Epithelial cell of proximal tubule (primary cell): ENCODE results near the gene MYBBP1A. TPM values are rescaled to one million over a fixed set of nuclear protein-coding genes. Genes with fewer than 3 reads are reported as not detected.

Source experiments
- DNase-seq: peaks from one replicate; pipeline ENCODE4 v3.0.0-alpha.2; 2011; ENCODE audit warnings: low read depth
- H3K4me3 ChIP-seq: 2 replicates; pipeline ENCODE4 v1.5.1; 2011; ENCODE audit warnings: low read depth, mild to moderate bottlenecking, low read length
- total RNA-seq: library from RNA; depleted of rRNA; stranded (reverse); fragments of >200 nt; gene quantifications from 2 replicates; pipeline ENCODE4 v1.2.3, GENCODE V29; 2015
- TF ChIP-seq, protein P1 (sequence below): conservative IDR thresholded peaks from 2 replicates; pipeline ENCODE4 v1.5.1; 2012; ENCODE audit warnings: low read depth, mild to moderate bottlenecking, low read length

Gene MYBBP1A
- total RNA-seq, 1 donor from 2014 or later, result 70.9 TPM

DNA sequence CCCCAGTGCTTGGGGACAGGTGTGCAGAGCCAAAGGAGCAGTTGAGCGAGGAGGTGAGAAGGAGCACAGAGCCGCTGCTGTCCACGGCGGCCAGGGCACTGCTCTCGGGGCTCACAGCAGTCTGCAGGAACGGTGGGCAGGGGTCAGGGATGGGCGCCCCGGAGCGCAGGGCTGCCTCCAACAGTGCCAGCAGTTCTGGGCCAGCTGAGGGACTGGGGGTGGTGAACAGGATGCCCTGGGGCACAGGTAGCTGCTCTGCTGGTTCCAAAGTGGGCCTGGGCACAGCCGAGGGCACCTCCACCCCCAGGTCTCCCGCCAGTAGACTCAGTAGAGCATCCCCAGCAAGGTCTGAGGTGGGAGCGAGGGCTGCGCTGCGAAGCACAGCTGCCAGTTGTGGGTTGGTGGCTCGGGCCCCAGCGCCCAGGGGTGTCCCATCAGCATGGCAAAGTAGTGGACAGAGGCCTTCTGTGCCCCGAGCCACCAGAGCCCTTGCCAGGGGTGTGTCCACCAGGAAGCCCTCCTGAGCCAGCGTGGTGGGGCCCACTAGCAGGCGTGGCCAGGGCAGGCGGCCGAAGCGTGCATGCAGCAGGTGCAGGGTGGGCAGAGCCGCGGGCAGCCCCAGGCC is 3.3 kb upstream of the MYBBP1A start:
- TF ChIP-seq, protein P1, sequence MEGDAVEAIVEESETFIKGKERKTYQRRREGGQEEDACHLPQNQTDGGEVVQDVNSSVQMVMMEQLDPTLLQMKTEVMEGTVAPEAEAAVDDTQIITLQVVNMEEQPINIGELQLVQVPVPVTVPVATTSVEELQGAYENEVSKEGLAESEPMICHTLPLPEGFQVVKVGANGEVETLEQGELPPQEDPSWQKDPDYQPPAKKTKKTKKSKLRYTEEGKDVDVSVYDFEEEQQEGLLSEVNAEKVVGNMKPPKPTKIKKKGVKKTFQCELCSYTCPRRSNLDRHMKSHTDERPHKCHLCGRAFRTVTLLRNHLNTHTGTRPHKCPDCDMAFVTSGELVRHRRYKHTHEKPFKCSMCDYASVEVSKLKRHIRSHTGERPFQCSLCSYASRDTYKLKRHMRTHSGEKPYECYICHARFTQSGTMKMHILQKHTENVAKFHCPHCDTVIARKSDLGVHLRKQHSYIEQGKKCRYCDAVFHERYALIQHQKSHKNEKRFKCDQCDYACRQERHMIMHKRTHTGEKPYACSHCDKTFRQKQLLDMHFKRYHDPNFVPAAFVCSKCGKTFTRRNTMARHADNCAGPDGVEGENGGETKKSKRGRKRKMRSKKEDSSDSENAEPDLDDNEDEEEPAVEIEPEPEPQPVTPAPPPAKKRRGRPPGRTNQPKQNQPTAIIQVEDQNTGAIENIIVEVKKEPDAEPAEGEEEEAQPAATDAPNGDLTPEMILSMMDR, result no peak
- DNase-seq, result no peak
- no peak overlapping the region for H3K4me3 ChIP-seq

DNA sequence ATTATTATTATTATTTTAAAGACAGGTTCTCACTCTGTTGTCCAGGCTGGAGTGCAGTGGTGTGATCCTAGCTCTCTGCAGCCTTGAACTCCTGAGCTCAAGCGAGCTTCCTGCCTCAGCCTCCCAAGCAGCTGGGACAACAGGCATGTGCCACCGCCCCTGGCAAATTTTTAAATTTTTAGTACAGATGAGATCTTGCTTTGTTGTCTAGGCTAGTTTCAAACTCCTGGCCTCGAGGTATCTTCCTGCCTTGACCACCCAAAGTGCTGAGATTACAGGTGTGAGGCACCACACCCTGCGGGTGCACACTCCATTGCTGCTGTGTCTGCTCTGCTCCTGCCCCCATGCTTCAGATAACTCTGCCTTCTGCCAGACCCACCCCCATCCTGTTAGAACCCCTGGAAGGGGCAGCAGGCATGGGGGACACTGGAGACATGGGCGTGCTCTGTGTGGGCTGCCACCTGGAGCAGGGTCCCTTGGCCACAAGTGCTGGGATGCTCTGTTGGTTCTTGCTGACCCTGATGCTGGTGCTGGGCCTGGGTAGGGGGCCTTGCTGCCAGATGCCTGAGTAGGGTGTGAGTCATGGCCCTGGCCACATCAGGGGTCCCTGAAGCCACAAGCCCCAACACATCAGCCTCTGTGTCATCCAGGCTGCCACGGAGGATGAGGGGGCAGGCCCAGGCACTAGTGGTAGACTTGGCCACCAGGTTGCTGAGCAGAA is 2.6 kb upstream of the MYBBP1A start:
- TF ChIP-seq, protein P1, result no peak
- no peak for DNase-seq
- H3K4me3 ChIP-seq, result no peak overlapping the region

DNA sequence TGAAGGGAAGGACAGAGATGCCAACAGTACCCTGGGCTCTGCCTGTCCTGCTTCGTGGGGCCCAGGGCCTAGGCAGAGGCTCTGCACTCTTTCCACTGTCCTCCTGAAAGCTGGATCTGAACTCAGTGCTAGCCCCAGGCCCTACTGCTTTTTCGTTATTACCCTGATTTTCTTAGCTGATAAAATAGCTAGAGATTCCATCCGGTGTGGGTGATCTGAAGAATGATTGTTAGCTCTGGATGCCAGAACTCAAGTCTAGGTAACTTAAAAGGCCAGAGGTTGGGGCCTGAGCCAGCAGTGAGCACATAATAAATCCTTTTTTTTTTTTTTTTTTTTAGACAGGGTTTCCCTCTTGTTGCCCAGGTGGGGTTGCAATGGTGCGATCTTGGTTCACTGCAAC is 1.8 kb upstream of the MYBBP1A start:
- DNase-seq, result no peak
- TF ChIP-seq, protein P1, result no peak
- no peak overlapping the region for H3K4me3 ChIP-seq

GRCh38 chr17:4555873-4556759 is 932 bp upstream of the MYBBP1A start:
- DNase-seq, result no peak
- TF ChIP-seq, protein P1, result no peak
- peak overlapping the region; percentile 99 for H3K4me3 ChIP-seq

DNA sequence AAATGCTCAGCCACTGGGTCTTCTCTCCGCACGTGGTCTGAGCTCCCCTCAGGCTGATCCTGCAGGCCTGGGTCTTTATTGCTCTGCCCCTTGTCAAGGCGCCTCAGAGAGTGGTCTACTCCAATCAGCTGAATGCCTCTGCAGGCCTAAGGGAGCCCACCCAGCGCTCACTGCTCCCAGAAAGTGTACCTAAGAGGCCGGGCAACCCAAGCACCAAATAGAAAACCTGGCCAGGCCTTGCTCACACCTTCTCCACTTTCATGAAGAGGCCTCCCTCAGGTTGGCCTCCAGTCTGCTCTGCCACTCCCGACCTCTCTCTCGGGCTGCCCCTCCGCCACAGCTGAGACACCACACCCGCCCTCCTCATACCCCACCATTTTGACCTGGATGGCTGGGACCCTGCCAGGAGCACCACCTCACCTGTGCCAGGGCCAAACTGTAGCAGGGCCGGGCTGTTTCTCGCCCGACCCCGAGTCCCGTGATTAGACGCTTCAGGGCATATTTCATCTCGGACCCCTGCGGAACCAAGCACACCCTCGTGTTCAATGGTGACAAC is 665 bp downstream of the MYBBP1A start:
- no peak for DNase-seq
- TF ChIP-seq, protein P1, result no peak
- peak overlapping the region; percentile 99 for H3K4me3 ChIP-seq

DNA sequence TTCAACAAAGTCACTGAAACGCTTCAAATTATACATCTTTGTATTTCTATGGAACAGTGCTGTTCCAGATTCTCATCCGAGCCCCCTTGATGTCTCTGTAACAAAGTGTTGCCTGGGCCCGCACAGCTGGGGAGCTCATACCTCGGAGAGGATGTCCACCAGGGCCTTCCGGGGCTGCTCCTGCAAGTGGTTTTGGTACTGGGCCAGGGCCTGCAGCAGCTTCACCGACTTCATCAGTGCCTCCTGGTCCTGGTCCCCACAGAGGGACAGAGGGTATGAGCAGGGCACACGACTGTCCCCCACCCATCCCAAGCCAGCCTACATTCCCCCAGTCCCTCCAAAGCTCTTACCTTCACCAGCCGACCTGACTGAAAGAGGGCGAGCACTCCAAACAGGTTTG is 1.5 kb downstream of the MYBBP1A start:
- DNase-seq, result no peak
- peak overlapping the region; percentile 99 for H3K4me3 ChIP-seq
- TF ChIP-seq, protein P1, result no peak
